ENCODE measurements around the gene C10orf120.

C10orf120 gene

DNA sequence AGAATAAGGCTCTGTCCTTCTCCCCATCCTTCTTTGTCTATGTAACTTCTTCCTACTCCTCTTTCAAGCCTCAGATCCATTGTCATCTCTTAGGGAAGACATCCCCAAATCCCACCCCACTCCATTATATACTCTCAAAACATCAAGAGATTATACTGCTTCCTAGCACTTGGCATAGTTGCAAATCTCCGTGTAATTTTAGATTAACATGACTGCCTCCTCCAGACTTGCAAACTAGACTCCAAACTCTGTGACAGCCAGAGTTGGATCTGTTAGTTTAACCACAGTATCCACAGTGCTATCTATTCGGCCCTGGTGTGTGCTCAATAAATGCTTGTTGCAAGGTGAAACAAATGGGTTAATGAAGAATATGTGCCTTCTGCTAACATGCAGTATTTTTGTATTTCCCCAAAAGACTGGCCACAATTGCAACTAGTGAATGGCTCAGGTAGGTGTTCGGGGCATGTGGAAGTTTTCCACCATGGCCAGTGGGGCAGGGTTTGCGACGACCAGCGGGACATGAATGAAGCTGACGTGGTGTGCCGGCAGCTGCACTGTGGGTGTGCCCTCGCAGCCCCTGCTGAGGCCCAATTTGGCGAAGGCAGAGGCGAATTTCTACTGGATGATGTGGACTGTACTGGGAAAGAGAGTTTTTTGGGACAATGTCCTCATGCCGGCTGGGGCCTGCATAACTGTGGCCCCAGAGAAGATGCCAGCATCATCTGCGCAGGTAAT, 34.5 kb upstream of the C10orf120 start:
- TF ChIP-seq, protein P1, sequence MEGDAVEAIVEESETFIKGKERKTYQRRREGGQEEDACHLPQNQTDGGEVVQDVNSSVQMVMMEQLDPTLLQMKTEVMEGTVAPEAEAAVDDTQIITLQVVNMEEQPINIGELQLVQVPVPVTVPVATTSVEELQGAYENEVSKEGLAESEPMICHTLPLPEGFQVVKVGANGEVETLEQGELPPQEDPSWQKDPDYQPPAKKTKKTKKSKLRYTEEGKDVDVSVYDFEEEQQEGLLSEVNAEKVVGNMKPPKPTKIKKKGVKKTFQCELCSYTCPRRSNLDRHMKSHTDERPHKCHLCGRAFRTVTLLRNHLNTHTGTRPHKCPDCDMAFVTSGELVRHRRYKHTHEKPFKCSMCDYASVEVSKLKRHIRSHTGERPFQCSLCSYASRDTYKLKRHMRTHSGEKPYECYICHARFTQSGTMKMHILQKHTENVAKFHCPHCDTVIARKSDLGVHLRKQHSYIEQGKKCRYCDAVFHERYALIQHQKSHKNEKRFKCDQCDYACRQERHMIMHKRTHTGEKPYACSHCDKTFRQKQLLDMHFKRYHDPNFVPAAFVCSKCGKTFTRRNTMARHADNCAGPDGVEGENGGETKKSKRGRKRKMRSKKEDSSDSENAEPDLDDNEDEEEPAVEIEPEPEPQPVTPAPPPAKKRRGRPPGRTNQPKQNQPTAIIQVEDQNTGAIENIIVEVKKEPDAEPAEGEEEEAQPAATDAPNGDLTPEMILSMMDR (IDR thresholded peaks at IDR 0.05; ENCODE audit: control insufficient read depth, insufficient read depth, low read depth, low read length, missing control alignments): no peak
- DNase-seq (ENCODE audit: low read depth): no peak
- no peak overlapping the region for H3K4me3 ChIP-seq (ENCODE audit: control insufficient read depth, low read depth, low read length)

DNA sequence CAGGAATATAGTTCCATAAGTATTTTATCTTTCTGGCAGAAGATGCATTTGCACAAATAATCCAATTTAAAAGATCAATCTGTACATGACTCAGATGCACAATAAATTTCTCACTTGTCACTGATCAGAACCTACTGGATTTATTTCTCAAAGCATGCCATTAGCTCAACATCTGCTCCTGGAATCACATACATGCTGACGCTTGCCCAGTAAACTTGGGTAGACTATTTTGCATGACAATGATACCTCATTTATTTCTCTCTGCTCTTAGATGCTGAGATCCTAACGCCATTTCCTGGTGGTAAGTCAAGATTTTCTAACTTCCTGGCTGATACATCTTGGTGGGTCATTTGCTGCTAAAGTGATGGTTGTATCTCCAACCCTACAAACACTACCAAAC, 33.8 kb upstream of the C10orf120 start:
- H3K4me3 ChIP-seq (ENCODE audit: control insufficient read depth, low read depth, low read length): no peak overlapping the region
- no peak for DNase-seq (ENCODE audit: low read depth)
- TF ChIP-seq, protein P1 (IDR thresholded peaks at IDR 0.05; ENCODE audit: control insufficient read depth, insufficient read depth, low read depth, low read length, missing control alignments): no peak

DNA sequence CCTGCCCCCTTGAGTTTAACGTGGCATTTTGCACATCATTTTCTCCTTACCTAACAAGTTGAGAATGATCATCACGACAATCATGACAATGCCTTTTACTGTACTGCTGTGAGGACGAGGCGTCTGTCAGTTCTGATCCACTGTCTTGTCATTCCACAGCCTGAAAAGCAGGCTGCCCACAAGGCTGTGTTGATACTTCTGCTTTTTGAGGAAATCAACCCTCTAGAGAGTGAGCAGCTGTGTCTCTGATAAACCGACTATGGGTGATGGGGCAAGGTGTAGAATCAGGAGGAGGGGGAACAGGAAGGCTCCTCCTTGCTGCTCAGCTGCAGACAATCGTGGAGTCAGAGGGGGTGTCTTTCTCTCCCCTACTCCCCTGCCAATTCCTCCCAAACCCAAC, 30.6 kb upstream of the C10orf120 start:
- no peak overlapping the region for H3K4me3 ChIP-seq (ENCODE audit: control insufficient read depth, low read depth, low read length)
- DNase-seq (ENCODE audit: low read depth): no peak
- TF ChIP-seq, protein P1 (IDR thresholded peaks at IDR 0.05; ENCODE audit: control insufficient read depth, insufficient read depth, low read depth, low read length, missing control alignments): no peak

DNA sequence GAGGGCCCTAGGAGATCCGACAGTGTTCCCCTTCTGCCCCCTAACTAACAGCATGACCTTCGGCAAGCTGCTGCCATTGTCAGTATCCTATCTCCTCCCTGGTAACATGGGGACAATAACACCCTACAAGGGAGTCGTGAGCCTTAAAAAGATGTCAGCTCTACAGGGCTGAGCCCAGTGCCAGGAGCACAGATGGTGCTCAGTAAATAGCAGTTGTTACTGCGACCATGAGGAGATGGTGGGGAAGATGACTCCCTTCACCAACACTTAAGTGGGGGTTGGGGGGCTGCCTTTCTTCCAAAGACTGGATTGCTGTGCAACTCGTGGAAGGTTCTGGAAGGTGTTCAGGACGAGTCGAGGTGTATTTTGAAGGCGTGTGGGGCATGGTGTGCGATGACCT, 29.5 kb upstream of the C10orf120 start:
- no peak overlapping the region for H3K4me3 ChIP-seq (ENCODE audit: control insufficient read depth, low read depth, low read length)
- no peak for DNase-seq (ENCODE audit: low read depth)
- TF ChIP-seq, protein P1 (IDR thresholded peaks at IDR 0.05; ENCODE audit: control insufficient read depth, insufficient read depth, low read depth, low read length, missing control alignments): no peak

DNA sequence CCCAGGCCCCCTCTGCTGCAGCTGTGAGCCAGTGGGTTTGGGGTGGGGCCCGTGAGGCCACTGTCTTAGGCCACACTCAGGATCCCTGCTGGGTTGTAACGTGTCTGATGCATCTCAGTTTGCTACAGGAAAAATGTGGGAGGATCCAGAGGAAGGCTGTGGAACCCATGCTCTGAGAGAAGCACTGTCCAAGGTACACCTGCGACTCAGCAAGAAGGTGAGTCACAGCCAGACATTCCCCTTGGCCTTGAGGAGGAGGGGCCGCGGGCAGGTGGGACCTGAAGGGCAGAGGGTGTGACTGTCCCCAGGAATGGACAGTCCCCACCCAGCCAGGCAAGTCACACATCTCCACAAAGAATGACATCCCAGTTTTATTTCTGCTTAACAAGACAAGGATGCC, 27.8 kb upstream of the C10orf120 start:
- no peak for DNase-seq (ENCODE audit: low read depth)
- TF ChIP-seq, protein P1 (IDR thresholded peaks at IDR 0.05; ENCODE audit: control insufficient read depth, insufficient read depth, low read depth, low read length, missing control alignments): no peak
- H3K4me3 ChIP-seq (ENCODE audit: control insufficient read depth, low read depth, low read length): no peak overlapping the region

DNA sequence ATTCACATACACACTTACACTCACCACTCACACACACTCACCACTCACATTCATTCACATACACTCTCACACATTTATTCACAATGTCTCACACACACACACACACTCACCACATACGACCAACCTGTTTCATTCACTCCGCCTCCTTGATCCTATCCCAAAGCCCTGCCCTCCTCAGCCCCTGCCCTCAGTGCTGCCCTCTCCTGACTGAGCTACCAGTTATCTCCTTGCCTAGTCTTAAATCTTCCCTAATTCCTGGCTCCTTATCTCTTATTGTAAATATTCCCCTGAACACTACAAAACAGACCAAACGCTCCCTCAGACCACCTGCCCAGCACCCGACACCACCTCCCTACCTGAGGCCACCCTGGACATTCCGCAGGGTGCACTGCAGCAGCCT, 26.1 kb upstream of the C10orf120 start:
- DNase-seq (ENCODE audit: low read depth): no peak
- TF ChIP-seq, protein P1 (IDR thresholded peaks at IDR 0.05; ENCODE audit: control insufficient read depth, insufficient read depth, low read depth, low read length, missing control alignments): no peak

More for the DNA sequence above, 26.1 kb upstream of the C10orf120 start:
- H3K4me3 ChIP-seq (ENCODE audit: control insufficient read depth, low read depth, low read length): no peak overlapping the region

All from AG09309 (cell line).